CD4-positive, alpha-beta T cell treated with Interferon alpha-2 for 1 hour (primary cell): ENCODE results near the gene CABP7.
A peak's percentile ranks its signal among the peaks of the same experiment; 100 is the strongest.
"Not testable (repeated sequence)": the region's sequence is repeated elsewhere in the genome, so short reads cannot be mapped to it uniquely, and the experiment has no call there.

Experiments
- DNase-seq, 2 donors: peaks; one replicate each; pipeline ENCODE4 v3.0.0-alpha.2; 2020 to 2022

The CABP7 gene

GRCh38 chr22:29751669-29752068, 31.9 kb downstream of the CABP7 start:
- no peak for DNase-seq

- DNase-seq = no peak
These were observed 34.2 kb downstream of the CABP7 start for GRCh38 chr22:29753808-29754657.

GRCh38 chr22:29754658-29755395, 35.0 kb downstream of the CABP7 start:
- not testable (repeated sequence) for DNase-seq

GRCh38 chr22:29755889-29756288, 36.1 kb downstream of the CABP7 start:
- no peak for DNase-seq

- no peak for DNase-seq
These were observed 36.5 kb downstream of the CABP7 start for GRCh38 chr22:29756341-29756740.

GRCh38 chr22:29757096-29757495, 37.3 kb downstream of the CABP7 start:
- DNase-seq = no peak

GRCh38 chr22:29758068-29758622, 38.3 kb downstream of the CABP7 start:
- DNase-seq = no peak

GRCh38 chr22:29758959-29759358, 39.2 kb downstream of the CABP7 start:
- no peak for DNase-seq

- DNase-seq = no peak
These were observed 42.5 kb downstream of the CABP7 start for GRCh38 chr22:29762263-29762662.

- peak in 1 of 2 donors; percentile 7 for DNase-seq
These were observed 46.3 kb downstream of the CABP7 start for GRCh38 chr22:29765905-29766631.

GRCh38 chr22:29766632-29767170, 46.9 kb downstream of the CABP7 start, which contains the start of gene ZMAT5:
Gene ZMAT5, minus strand, starts transcription at chr22:29767007. Its CDS starts 18,463 bp downstream, at chr22:29748544.
- DNase-seq = peak; percentile 94 to 96

GRCh38 chr22:29767171-29768051, 47.6 kb downstream of the CABP7 start, which contains the start of gene UQCR10:
Gene UQCR10, plus strand, starts transcription at chr22:29767369. Its CDS starts 30 bp downstream, at chr22:29767399.
- peak; percentile 93 to 94 for DNase-seq

- DNase-seq = no peak
These were observed 48.4 kb downstream of the CABP7 start for GRCh38 chr22:29768052-29768693.

- DNase-seq = no peak
These were observed 50.0 kb downstream of the CABP7 start for GRCh38 chr22:29769723-29770321.

- no peak for DNase-seq
These were observed 52.4 kb downstream of the CABP7 start for GRCh38 chr22:29772170-29772641.

- no peak for DNase-seq
These were observed 53.4 kb downstream of the CABP7 start for GRCh38 chr22:29773233-29773632.

GRCh38 chr22:29780220-29780619, 60.4 kb downstream of the CABP7 start:
- DNase-seq = no peak

GRCh38 chr22:29780748-29781676, 61.2 kb downstream of the CABP7 start:
- DNase-seq = no peak
